HTERT RPE-1 (cell line): Measurements from ENCODE around the gene SHKBP1.
"Not testable (repeated sequence)": the region's sequence is repeated elsewhere in the genome, so short reads cannot be mapped to it uniquely, and the experiment has no call there.

Experiments
- in situ Hi-C: fragments of 300-500 bp; cut with MboI; formaldehyde crosslinking; loops from 4 replicates; pipeline ENCODE4 v1.14.3; 2020; ENCODE audit warnings: low sequenced_read_pairs

The SHKBP1 gene

GRCh38 chr19:40555978-40556689, 20.5 kb upstream of the SHKBP1 start:
- in situ Hi-C loops, result no loop called here

- in situ Hi-C loops, result no loop called here
These were observed 19.6 kb upstream of the SHKBP1 start for GRCh38 chr19:40556953-40557530.

GRCh38 chr19:40559394-40559793, 17.3 kb upstream of the SHKBP1 start:
- in situ Hi-C loops, result no loop called here

GRCh38 chr19:40560092-40560507, 16.6 kb upstream of the SHKBP1 start:
- in situ Hi-C loops, result no loop called here

GRCh38 chr19:40561947-40562346, 14.7 kb upstream of the SHKBP1 start:
- in situ Hi-C loops, result no loop called here

- in situ Hi-C loops, result not testable (repeated sequence)
These were observed 12.1 kb upstream of the SHKBP1 start for GRCh38 chr19:40564535-40564934.

GRCh38 chr19:40565355-40565754, 11.3 kb upstream of the SHKBP1 start:
- in situ Hi-C loops, result no loop called here

GRCh38 chr19:40565910-40566495, 10.7 kb upstream of the SHKBP1 start:
- in situ Hi-C loops, result no loop called here

- in situ Hi-C loops, result no loop called here
These were observed 9.5 kb upstream of the SHKBP1 start for GRCh38 chr19:40567040-40567749.

- in situ Hi-C loops, result no loop called here
These were observed 8.8 kb upstream of the SHKBP1 start for GRCh38 chr19:40567750-40568494.

GRCh38 chr19:40570313-40571004, 6.2 kb upstream of the SHKBP1 start:
- in situ Hi-C loops, result no loop called here

GRCh38 chr19:40571005-40571318, 5.7 kb upstream of the SHKBP1 start:
- in situ Hi-C loops, result no loop called here

- in situ Hi-C loops, result no loop called here
These were observed 4.7 kb upstream of the SHKBP1 start for GRCh38 chr19:40571831-40572495.

- in situ Hi-C loops, result no loop called here
These were observed 1.3 kb upstream of the SHKBP1 start for GRCh38 chr19:40575326-40575725.

GRCh38 chr19:40576151-40576584, 505 bp upstream of the SHKBP1 start:
- in situ Hi-C loops, result no loop called here

GRCh38 chr19:40578442-40578908, 1.8 kb downstream of the SHKBP1 start:
- in situ Hi-C loops, result no loop called here

GRCh38 chr19:40580619-40581018, 3.9 kb downstream of the SHKBP1 start:
- in situ Hi-C loops, result no loop called here

- in situ Hi-C loops, result no loop called here
These were observed 4.9 kb downstream of the SHKBP1 start for GRCh38 chr19:40581531-40581930.

- in situ Hi-C loops, result no loop called here
These were observed 5.8 kb downstream of the SHKBP1 start for GRCh38 chr19:40582467-40582866.

- in situ Hi-C loops, result no loop called here
These were observed 6.6 kb downstream of the SHKBP1 start for GRCh38 chr19:40583283-40583682.
